B cell (primary cell): Measurements from ENCODE around the gene PCBP3.

Source experiments
- CTCF ChIP-seq: fragments of 200-600 bp; IDR thresholded peaks from one replicate; pipeline ENCODE4 v1.8.0; 2022; ENCODE audit warnings: antibody characterized with exemption, mild to moderate bottlenecking
- EZH2 ChIP-seq: IDR thresholded peaks from 2 replicates; pipeline ENCODE4 v1.6.1; 2012; ENCODE audit warnings: borderline replicate concordance, low read depth, mild to moderate bottlenecking, moderate library complexity, low read length; ENCODE audit not compliant: insufficient read depth, poor library complexity, severe bottlenecking

- TF ChIP-seq CTCF = no peak
- TF ChIP-seq EZH2 = no peak
Measured at GRCh38 chr21:45766501-45766900, 123.0 kb downstream of the PCBP3 start.
